GM23248 (cell line): Measurements from ENCODE around the gene TMEM255B. TPM values are rescaled to one million over a fixed set of nuclear protein-coding genes. Genes with fewer than 3 reads are reported as not detected.
"Not testable (repeated sequence)": the region's sequence is repeated elsewhere in the genome, so short reads cannot be mapped to it uniquely, and the experiment has no call there.

ENCODE experiments used
- DNase-seq: peaks from one replicate; pipeline ENCODE4 v3.0.0-alpha.2; 2015
- H2AFZ ChIP-seq: fragments of 200-600 bp; sonication (generic); 2 replicates; pipeline ENCODE4 v1.6.1; 2016; ENCODE audit warnings: antibody characterized with exemption
- H3F3A ChIP-seq: fragments of 200-600 bp; sonication (generic); 2 replicates; pipeline ENCODE4 v1.6.1; 2016; ENCODE audit warnings: mild to moderate bottlenecking, antibody characterized with exemption, mixed run types; ENCODE audit not compliant: insufficient read depth
- H3K27ac ChIP-seq: fragments of 200-600 bp; sonication (generic); 2 replicates; pipeline ENCODE4 v1.5.1; 2016; ENCODE audit warnings: mild to moderate bottlenecking
- H3K27me3 ChIP-seq: fragments of 200-600 bp; sonication (generic); replicated peaks from 2 replicates; pipeline ENCODE4 v1.6.1; 2016; ENCODE audit warnings: mild to moderate bottlenecking; ENCODE audit not compliant: insufficient read depth
- H3K36me3 ChIP-seq: fragments of 200-600 bp; sonication (generic); 2 replicates; pipeline ENCODE4 v1.6.1; 2016; ENCODE audit warnings: low read depth, mild to moderate bottlenecking
- H3K4me1 ChIP-seq: fragments of 200-600 bp; sonication (generic); 2 replicates; pipeline ENCODE4 v1.6.1; 2016; ENCODE audit warnings: mild to moderate bottlenecking; ENCODE audit not compliant: insufficient read depth
- H3K4me2 ChIP-seq: fragments of 200-600 bp; sonication (generic); one replicate; pipeline ENCODE4 v1.6.1; 2016; ENCODE audit warnings: mild to moderate bottlenecking; ENCODE audit not compliant: unreplicated experiment
- H3K4me3 ChIP-seq: fragments of 200-600 bp; sonication (generic); 2 replicates; pipeline ENCODE4 v1.5.1; 2016; ENCODE audit warnings: mild to moderate bottlenecking
- H3K79me2 ChIP-seq: fragments of 200-600 bp; sonication (generic); 2 replicates; pipeline ENCODE4 v1.6.1; 2016; ENCODE audit warnings: mild to moderate bottlenecking; ENCODE audit not compliant: insufficient read depth
- H3K9ac ChIP-seq: fragments of 200-600 bp; sonication (generic); 2 replicates; pipeline ENCODE4 v1.6.1; 2016; ENCODE audit warnings: mild to moderate bottlenecking
- H3K9me2 ChIP-seq: fragments of 200-600 bp; sonication (generic); 2 replicates; pipeline ENCODE4 v1.6.1; 2016; ENCODE audit warnings: mixed run types, mild to moderate bottlenecking, moderate library complexity; ENCODE audit not compliant: insufficient read depth
- H3K9me3 ChIP-seq: fragments of 200-600 bp; sonication (generic); one replicate; pipeline ENCODE4 v1.6.1; 2017; ENCODE audit warnings: low read depth
- H4K20me1 ChIP-seq: fragments of 200-600 bp; sonication (generic); 2 replicates; pipeline ENCODE4 v1.6.0; 2016; ENCODE audit not compliant: insufficient read depth
- EZH2 ChIP-seq: fragments of 200-600 bp; sonication (generic); IDR thresholded peaks from 2 replicates; pipeline ENCODE4 v1.6.1; 2018; ENCODE audit warnings: antibody characterized with exemption, mild to moderate bottlenecking; ENCODE audit not compliant: insufficient read depth, poor library complexity, severe bottlenecking
- EZH2phosphoT487 ChIP-seq: fragments of 200-600 bp; sonication (generic); IDR thresholded peaks from 2 replicates; pipeline ENCODE4 v1.6.1; 2018; ENCODE audit warnings: antibody characterized with exemption, moderate library complexity, mild to moderate bottlenecking, low read depth; ENCODE audit not compliant: insufficient read depth
- WGBS, 2 experiments: methylation state at CpG; one replicate each; pipeline ENCODE4 v1.1.6; 2015 to 2017; ENCODE audit warnings: low lambda C conversion rate in 2 of 2, low coverage in 1 of 2; ENCODE audit errors: missing lambda C conversion rate in 2 of 2; 5-methylcytosine and 5-hydroxymethylcytosine counted together
- in situ Hi-C: fragments of 300-500 bp; cut with MboI; formaldehyde crosslinking; loops from 2 replicates; pipeline ENCODE4 v1.15.0; 2020
- polyA plus RNA-seq: library from polyadenylated mRNA; unstranded; fragments of >200 nt; fragmentation: Nextera tagmentation; extraction: Ambion mirVana; gene quantifications from 2 replicates; pipeline ENCODE4 v1.2.1, GENCODE V29; 2016
- total RNA-seq: library from RNA; depleted of rRNA; stranded (reverse); fragments of >200 nt; shearing (Covaris generic); gene quantifications from 2 replicates; pipeline ENCODE4 v1.2.3, GENCODE V29; 2014

The TMEM255B gene
- total and polyA plus RNA-seq, 2 experiments from 2014 or later = 8.2 TPM; not detected in 1

- Histone ChIP-seq H3K4me1 (no peaks in the 10 kb centered on the region), H2AFZ (no peak overlapping the region), H3K4me2 (no peak overlapping the region), H3K36me3 (no peaks in the 10 kb centered on the region), H3K79me2 (no peaks in the 10 kb centered on the region), H3K9me3 (no peaks in the 10 kb centered on the region), H3K27me3 (no peaks in the 10 kb centered on the region; the same call in 1 of the 2 replicates), H3K9ac (no peak overlapping the region), H3K4me3 (no peak overlapping the region), H3K9me2 (no peaks in the 10 kb centered on the region), H3K27ac (no peak overlapping the region), H3F3A (no peaks in the 10 kb centered on the region), H4K20me1 (no peaks in the 10 kb centered on the region)
- DNase-seq = no peak
- TF ChIP-seq EZH2 (no peak), EZH2phosphoT487 (no peak)
- in situ Hi-C loops = no loop called here
- WGBS, 2 experiments = 92% methylated on average over 14 to 15 of the region's 15 CpGs
Observed at GRCh38 chr13:113793718-113794085, 34.7 kb downstream of the TMEM255B start.

GRCh38 chr13:113794086-113794485 is 35.1 kb downstream of the TMEM255B start:
- no peaks in the 10 kb centered on the region for H3K9me3 ChIP-seq
- H3K27me3 ChIP-seq = no peaks in the 10 kb centered on the region; the same call in 1 of the 2 replicates
- TF ChIP-seq EZH2phosphoT487 (no peak), EZH2 (no peak)
- no peak overlapping the region for H3K27ac ChIP-seq
- in situ Hi-C loops = no loop called here
- H3F3A ChIP-seq = no peaks in the 10 kb centered on the region
- H3K4me3 ChIP-seq = no peak overlapping the region
- H3K79me2 ChIP-seq = no peaks in the 10 kb centered on the region
- no peak overlapping the region for H2AFZ ChIP-seq
- no peaks in the 10 kb centered on the region for H3K9me2 ChIP-seq
- no peak overlapping the region for H3K4me2 ChIP-seq
- no peak for DNase-seq
- no peaks in the 10 kb centered on the region for H3K4me1 ChIP-seq
- H3K36me3 ChIP-seq = no peaks in the 10 kb centered on the region
- WGBS, 2 experiments = 91 to 92% methylated on average over 23 of the region's 23 CpGs
- no peaks in the 10 kb centered on the region for H4K20me1 ChIP-seq
- no peak overlapping the region for H3K9ac ChIP-seq

- H4K20me1 ChIP-seq = no peaks in the 10 kb centered on the region
- no peak overlapping the region for H2AFZ ChIP-seq
- no peaks in the 10 kb centered on the region for H3K9me3 ChIP-seq
- no peak overlapping the region for H3K4me2 ChIP-seq
- H3K27ac ChIP-seq = no peak overlapping the region
- no peak overlapping the region for H3K4me3 ChIP-seq
- no peak for TF ChIP-seq EZH2
- TF ChIP-seq EZH2phosphoT487 = no peak
- H3K9ac ChIP-seq = no peak overlapping the region
- no peaks in the 10 kb centered on the region for H3K9me2 ChIP-seq
- H3K4me1 ChIP-seq = no peaks in the 10 kb centered on the region
- DNase-seq = no peak
- in situ Hi-C loops = no loop called here
- no peaks in the 10 kb centered on the region for H3K79me2 ChIP-seq
- no peaks in the 10 kb centered on the region for H3K36me3 ChIP-seq
- no peaks in the 10 kb centered on the region for H3K27me3 ChIP-seq
- 85 to 89% methylated on average over 24 of the region's 24 CpGs for WGBS, 2 experiments
- H3F3A ChIP-seq = no peaks in the 10 kb centered on the region
Observed at GRCh38 chr13:113794764-113795173, 35.7 kb downstream of the TMEM255B start.

- H3K36me3 ChIP-seq, H3K79me2 ChIP-seq, H3K4me1 ChIP-seq, H4K20me1 ChIP-seq, H3F3A ChIP-seq, H3K4me3 ChIP-seq, H3K4me2 ChIP-seq, H3K27ac ChIP-seq, in situ Hi-C loops, H3K9me2 ChIP-seq, DNase-seq, H3K9me3 ChIP-seq, H2AFZ ChIP-seq, H3K9ac ChIP-seq, H3K27me3 ChIP-seq: not testable (repeated sequence)
- 63 to 91% methylated on average over 1 of the region's 1 CpG for WGBS, 2 experiments
Observed at GRCh38 chr13:113795362-113795761, 36.3 kb downstream of the TMEM255B start.

- Histone ChIP-seq H3K9me3 (no peaks in the 10 kb centered on the region), H4K20me1 (no peaks in the 10 kb centered on the region), H2AFZ (no peak overlapping the region), H3K9me2 (no peaks in the 10 kb centered on the region), H3K36me3 (no peaks in the 10 kb centered on the region), H3K79me2 (no peaks in the 10 kb centered on the region), H3K27me3 (no peaks in the 10 kb centered on the region), H3K4me1 (no peaks in the 10 kb centered on the region), H3K9ac (no peak overlapping the region), H3F3A (no peaks in the 10 kb centered on the region), H3K27ac (no peak overlapping the region), H3K4me3 (no peak overlapping the region), H3K4me2 (no peak overlapping the region)
- TF ChIP-seq EZH2phosphoT487 = no peak
- TF ChIP-seq EZH2 = no peak
- DNase-seq = no peak
- in situ Hi-C loops = no loop called here
- WGBS, 2 experiments = 69 to 70% methylated on average over 19 to 20 of the region's 20 CpGs
Observed at GRCh38 chr13:113796211-113796963, 37.4 kb downstream of the TMEM255B start.
